Superior temporal gyrus (tissue), 1 donor: Measurements from ENCODE around the gene KY.

Source experiments
- DNase-seq: peaks from one replicate; pipeline ENCODE4 v3.0.0-alpha.2; 2016; ENCODE audit errors: extremely low spot score

The KY gene

DNA sequence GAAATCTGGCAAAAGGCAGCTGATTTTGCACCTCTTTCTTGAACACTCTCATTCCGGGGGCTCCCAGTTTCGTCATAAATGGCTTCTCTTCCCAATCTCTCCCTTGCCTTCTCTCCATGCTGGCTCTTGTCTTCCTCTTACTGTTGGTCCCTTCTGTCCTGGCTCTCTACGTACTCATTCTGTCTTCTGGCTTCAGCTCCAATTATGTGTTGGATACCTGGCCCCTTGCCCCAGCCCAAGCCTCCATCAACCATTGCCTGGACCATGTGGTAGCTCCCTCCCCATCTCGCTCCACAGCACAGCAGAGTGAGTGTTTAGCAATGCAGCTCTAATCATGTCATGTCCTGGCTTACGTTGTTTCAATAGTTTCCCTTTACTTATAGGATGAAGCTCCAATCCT, 21.7 kb upstream of the KY start:
- no peak for DNase-seq

DNA sequence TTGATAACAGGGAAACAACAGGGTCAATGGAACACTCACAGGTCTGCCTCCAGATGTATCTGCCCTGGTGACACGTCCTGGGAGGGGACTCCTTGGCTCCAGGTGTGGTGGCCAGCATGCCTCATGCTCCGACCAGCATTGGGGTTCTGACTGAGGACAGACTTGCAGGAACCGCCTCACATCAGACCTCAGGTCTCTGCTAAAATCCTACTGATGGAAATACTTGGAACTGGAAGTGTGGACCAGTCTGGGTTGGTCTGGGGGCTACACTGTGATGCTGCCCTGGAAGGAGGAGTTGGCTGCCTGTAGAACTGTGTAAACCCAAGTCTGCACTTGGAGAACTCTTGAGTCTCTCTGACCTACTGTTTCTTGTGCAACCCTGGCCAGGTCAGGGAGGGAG, 17.1 kb upstream of the KY start:
- DNase-seq, result no peak

DNA sequence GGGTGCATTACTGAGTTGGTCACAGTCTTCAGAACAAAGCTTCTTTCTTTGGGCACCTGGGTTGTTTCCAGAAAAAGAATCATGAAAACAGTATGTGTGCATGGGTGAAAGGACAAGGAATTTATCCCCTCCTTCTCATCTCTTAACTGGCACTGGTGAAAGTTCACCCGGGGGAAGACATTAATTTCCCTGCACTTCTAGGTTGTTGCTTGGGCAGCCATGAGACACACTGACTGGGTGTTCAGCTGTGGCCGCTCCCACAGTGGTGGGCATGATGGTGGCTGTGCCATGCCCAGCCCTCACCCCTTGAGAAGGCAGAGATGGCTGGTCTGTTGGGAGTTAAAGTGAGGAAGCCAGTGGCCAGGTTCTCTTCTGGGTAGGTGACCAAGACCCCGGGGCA, 16.6 kb upstream of the KY start:
- DNase-seq, result no peak

DNA sequence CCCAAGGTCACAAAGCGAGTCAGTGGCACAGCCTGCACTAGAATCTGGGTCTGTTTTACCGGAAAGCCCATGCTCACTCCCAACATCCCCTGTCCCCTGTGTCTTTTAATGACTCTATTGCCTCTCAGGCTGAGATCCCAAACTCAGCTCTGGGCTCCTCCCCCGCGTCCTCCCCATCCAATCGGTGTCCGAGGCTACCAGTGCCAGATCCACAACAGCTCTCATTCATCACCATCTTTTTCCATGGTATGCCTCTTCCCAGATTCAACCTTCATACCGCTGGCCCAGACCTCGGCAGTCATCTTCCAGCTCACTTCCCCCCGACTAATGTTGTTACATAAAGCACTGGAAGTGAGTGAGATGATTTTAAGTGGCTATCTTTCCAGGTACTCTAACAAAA, 16.1 kb upstream of the KY start:
- no peak for DNase-seq

DNA sequence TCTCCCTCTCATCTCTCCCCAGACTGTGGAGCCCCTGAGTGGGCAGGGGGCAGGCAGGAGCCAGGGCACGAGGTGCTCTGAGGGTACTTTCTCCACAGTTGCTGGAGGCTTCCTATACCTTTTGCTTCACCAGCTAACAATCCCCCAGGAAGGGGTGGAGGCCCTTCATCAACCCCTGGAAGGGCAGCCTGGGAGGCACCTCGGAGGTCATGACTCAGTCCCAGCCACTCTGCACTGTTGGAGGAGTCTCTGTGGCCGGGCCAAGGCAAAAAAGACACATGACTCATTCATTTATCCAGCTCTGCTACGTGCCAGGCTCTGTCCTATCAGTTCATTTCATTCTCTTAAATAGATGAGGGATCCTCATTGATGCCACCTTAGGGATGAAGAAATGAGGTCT, 15.6 kb upstream of the KY start:
- no peak for DNase-seq

DNA sequence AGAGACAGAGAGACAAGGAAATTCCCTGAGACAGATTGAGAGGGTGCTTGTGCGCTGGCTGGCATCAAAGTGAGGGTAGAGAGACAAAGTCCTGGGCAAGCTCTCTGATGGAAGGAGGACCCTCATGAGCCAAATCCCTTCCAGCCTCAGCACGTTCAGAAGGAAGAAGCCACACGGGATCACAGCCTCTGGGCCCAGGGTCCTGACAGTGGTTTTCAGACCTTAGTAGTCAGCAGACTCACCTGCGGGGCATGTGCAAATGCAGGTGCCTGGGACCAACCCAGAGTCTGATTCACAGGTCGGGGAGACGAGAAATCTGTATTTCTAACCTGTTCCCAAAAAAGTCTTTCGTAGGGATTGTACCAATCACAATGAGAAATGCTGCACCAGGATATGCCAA, 15.2 kb upstream of the KY start:
- DNase-seq, result no peak

DNA sequence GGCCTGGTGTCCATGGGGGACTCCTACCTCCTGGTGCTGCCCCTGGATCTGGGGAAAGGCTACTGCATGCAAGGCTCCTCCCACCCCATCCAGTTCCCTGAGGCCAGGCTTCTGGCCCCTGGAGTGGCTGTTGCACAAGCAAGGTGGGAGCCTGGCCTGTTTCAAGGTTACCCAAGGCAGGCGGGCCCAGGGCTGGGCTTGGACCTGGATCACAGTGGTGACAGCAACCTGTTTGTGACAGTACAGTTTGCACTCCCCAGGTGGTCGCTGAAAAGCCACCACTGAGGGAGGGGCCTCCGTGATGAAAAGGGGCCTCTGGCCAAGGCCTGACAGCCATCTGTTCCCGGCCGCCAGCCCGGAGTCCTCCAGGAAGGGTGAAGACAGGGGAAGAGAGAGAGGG, 14.4 kb upstream of the KY start:
- no peak for DNase-seq

DNA sequence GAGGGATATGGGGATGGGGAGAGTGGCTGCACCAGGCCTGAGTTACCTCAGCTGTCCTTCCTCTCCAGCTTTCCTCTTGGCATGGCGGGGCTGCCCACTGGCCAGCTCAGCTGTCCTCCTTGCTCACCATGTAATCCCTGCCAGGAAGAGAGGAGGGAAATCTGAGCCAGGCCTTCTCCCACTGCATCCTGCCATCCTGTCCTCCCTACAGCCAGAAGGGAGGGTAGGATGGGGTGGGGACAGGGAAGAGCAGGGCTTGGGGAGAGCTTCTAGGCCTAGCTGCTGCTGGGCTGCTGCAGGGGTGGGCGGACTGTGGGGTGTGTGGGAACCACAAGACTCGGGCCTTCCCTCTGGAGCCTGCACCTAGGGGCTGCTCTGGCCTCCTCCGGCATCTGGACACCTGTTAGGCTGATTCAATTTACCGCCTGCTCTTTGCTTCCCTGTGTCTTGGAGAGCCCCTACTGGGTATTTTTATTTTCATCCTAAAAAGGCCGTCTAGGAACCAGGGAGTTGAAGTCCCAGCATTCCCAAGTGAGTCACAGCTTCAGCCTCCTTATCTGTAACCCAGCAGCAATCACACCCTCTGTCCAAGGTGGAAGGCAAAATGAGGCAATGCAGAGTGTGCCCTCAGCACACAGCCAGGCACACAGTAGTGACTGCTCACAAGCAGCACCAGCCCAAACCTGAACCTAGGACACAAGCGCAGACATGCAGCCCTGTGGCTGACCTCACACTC, 13.1 kb upstream of the KY start:
- no peak for DNase-seq

DNA sequence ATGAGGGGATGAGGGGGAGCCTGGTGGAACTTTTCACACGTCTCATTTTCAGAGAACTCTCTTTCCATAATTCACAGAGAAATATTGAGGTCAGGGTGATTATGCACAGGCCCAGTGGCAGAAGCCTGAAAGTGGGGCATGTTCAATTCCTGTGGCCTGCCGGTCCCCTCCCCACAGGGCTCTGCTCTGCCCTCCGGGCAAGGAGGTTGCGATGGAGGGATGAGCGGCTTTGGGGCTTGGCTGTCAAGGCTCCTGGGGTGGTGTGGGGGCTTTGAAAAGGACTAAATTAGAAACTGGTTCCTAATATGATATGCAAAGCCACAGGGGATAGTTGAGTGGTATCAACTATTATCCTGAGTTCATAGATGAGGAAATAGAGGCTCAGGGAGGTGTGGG, 9.2 kb upstream of the KY start:
- DNase-seq, result no peak

DNA sequence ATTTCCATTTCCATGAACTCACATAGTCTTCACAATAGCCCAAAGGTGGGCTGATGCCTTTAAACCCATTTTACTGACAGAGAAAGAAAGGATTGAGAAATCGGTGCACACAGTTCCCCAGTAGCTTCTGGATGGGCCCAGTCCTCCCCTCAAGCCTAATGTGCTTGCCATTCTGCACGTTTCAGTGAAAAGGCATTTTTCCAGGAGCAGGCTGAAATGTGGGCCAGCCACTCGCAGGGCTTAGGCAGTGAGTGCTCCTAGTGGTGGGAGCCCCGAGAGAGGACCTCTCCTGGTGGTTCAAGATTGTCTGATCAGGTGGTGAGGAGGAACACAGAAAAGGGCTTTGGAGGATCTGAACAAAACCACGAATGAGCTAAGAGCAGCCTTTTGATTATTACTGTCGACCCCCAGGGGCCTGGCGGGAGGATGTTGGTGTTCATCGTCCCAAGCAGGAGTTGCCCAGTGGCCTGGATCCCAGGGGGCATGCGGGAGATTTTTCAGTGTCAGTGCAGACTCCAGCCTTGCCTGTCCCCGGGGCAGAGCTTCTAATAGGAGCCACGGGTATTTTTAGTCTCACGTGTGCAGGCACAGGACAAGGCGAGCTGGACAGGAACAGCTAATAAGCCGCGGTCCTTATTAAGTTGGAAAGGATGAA, 8.7 kb upstream of the KY start:
- DNase-seq, result no peak

DNA sequence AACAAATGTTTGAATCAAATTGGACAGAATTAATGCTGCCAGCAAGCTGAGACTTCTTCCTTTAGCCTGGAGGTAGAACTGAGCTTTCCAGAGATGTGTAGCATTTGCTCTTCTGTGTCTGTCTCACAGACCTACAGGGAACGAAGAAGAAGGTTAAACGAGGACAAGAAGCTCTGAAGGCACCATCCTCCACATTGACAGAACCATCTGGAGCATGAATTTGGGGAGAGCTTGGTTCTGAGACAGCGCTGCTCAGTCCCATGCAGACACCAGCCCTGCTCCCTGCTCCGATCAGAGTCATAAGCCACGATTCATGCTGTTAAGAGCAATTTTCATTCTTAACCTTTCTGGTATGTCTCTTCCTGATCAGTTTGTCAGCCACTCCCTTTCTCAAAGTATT, 7.7 kb upstream of the KY start:
- DNase-seq, result peak; percentile 38

DNA sequence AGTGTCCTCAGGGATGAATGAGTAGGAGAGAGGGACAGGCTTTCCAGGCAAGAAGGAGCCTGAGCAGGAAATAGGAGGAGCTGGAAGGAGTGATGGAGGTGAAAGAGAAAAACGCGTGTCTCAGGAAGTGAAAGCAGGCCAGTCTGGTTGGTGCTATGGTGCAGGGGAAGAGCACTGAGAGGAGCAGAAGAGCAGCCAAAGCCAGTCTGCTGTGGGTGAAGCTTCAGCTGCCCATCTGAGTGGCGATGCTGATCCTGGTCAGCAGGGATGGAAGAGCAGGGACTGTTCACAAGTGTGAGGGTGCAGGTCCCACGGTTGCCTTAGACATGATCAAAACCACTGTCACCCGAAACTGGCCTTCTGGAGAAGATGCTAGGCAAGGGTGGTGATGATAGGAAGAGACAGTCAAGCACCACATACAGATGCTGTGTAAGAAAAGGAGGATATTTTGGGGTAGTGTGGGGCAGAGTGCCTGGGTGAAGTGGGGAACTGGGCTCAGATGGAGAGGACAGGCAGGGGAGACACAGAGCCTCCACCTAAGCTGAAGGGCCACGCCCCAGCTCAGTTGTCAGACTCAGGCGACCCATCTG, 5.5 kb upstream of the KY start:
- no peak for DNase-seq

DNA sequence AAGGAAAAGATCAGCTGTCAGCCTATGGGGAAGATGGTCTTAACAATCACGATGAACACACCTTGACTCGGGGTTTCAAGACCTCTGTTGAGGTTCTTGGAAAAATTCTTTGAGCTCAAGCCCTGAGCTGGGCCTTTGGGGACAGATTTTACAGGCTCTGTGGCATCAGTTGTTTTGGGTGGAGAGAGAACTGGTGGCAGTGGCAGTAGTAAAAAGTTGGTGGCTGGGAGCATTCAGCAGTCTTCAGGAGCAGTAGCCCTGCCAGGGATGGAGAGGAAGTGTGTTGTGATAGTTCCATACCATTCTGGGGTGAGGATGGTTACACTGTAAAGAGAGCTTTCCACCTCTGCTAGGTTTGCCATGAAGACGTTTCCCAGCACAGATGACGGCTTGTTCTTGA, 4.9 kb upstream of the KY start:
- DNase-seq, result no peak

DNA sequence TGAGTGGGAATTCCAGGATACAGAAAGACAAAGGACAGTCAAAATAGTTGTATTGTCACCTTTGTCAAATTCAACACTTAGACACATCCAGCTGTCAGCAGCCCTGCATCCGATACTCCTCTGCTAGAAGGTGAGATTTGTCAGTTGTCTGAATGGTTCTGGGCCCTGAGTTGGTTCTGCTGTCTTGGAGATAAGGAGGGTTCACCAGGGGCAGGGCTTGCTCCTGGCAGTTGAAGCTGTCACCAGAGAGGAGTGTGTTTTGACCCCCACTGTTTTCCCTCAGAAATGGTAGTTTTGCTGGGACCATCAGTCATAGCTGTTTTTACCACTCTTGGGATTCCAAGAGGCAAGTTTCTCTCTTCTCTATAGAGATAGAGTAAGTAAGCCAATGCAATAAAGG, 3.2 kb upstream of the KY start:
- DNase-seq, result no peak

DNA sequence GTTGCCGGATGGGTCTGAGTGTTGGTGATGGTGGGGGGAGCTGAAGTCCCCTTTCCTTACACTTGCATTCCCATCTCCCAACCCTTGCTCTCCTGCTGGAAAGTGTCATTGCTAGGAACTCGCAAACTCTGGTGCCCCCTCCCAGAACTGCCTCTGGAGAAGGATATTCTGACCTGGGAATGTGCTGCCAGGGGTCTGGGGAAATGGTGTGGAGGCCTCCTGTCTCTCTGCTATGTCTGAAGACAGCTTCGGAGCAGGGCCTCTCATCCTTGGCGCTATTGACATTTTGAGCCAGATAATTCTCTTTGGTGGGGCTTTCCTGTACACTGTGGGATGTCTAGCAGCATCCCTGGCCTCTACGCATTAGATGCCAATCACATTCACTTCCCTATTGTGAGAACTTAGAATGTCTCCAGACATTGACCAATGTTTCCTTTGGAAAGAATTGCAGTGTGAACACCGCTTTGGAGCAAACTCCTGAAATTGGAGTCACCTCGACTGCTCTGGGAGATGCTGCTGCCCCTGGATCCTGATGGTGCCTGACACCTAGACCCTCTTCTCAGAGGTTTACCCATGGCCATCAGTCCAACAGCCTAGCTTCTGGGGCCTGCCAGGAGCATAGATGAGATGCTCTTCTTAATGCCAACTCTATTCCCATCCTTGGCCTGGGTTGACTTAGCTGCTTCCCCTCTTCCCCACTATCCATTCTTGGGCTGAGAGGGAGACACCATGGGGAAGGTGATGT, 2.2 kb upstream of the KY start:
- no peak for DNase-seq

DNA sequence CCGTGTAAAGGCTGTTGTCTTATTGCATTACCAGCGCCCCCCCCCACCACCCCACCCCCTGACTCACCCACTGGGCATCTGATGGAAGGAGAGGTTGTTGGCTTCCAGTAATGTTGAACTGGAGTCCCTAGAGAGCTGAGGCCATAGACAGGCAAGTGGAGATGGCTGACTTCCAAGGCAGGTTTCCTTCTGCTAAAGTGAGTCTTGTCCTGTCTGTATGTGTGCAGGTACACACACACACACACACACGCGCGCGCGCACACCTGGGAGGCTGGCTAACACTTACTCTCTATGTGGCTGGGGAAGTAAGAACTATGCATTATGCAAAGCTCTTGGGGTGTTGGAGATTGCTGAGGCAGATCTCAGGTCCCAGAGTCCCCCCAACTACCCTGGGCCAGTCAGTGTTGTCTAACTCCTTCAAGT, 1.6 kb upstream of the KY start:
- no peak for DNase-seq

DNA sequence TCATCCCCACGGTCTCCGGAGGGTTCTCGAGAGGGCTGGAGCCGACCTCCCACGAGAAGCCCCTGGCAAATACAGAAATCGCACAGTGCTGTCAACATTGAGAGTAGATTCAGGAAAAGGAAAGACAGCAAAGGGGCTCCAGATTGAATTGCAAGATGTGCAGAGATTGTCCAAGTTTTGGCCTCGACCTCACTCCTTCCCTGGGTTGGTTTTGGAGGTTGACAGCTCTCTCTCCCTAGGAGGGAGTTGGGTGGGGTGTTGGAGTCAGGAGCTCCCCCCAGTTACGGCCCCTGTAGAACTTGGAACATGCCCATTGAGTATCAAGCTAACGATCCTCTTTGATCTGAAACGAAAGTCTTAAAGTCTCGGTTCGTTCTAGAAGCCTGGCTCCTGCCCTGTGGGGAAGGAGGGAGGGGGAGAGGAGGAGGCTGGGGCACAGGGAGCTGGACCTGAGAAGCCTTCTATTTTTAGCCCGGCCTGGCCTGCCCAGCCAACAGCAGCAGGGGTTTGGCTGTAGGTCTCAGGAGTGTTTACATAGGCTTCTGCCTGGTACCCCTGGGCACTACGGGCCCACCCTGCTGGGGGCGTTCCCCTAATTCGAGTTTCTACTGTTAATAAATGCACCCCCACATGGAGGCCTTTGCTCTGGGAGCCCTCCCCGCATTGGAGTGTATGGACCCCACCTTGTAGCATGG, 672 bp upstream of the KY start:
- peak; percentile 20 for DNase-seq

DNA sequence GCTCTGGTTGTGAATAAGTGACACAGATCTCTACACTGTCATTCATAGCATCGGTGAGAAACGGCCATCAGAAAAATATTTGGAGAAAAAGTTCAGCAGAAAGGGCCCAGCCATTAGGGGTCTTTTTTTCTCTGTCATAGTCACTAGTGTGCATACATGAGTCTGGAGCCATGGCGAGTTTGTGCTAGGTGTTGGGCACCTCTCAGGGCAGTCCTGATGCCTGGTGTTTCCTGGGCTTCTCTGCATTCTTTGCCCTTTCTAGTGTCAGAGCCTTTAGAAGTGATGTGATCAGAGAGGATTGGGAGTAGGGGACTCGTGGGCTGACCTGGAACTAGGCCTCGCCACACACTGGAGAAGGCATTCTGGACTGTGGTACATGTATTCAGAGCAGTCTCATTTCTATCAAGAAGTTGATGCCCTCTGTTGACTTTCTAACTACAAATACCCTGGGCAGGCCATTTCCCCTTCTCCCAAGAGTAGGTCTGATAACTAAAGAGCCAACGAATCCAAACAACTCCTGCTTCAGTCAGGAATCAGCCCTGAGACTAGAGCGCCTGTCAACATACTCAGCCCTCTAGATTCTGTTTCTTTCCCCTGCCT, 1.6 kb downstream of the KY start:
- no peak for DNase-seq

DNA sequence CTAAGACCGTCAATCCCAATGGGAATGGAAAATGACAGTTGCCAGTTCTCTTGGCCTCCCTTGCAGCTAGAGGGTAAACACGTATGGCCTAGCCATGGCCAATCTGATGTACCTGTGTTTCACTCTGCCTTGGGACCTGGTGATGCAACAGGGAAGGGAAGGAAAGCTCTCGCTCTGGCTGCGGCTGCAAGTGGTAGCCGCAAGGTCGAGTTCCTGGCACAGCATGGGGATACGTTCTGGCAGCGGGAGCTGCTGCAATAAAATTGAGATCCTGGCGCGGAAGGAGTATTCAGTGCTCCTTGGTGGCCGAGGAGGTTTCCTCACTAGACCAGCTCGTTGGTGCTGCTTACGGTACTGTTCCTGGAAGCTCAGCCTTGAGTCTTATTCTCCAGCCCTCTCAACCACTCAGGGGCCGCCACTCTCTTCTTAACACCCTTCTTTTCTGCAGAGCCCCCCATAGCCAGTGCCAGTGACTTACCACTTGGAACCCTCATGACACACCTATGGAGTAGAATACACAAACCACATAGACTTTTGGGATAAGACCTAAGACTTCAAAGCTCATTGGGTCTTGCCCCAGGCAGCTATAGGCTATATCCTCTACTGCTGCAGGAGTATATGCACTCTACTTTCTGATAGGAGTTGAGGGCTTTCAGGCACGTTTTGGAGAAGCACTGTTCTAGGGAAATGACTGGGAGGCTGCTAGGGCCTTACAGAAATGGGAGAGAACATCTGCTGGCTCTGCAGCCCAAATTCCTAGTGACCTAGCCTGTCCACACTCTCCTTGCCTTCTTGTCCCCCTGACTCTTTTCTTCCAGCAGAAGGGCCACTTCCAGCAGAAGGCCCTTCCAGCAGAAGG, 2.7 kb downstream of the KY start:
- no peak for DNase-seq

DNA sequence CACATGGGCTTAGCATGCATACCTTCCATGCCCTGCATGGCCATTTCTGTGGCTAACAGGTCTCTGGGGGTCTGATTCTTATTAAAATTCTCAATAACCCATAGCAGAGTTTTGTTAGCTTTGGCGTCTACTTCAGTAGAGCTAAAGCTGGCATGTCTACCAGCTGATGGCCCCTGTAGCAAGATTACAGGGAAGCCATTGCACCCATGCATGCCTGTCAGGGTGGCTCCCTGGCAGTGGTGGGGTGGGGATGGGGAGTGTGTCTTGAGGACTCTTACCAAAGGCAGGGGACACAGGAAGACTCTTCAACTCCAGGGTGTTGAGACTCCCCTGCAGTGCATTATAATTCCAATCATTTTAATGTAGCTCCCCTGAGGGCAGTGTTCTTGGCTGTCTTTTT, 4.7 kb downstream of the KY start:
- no peak for DNase-seq

DNA sequence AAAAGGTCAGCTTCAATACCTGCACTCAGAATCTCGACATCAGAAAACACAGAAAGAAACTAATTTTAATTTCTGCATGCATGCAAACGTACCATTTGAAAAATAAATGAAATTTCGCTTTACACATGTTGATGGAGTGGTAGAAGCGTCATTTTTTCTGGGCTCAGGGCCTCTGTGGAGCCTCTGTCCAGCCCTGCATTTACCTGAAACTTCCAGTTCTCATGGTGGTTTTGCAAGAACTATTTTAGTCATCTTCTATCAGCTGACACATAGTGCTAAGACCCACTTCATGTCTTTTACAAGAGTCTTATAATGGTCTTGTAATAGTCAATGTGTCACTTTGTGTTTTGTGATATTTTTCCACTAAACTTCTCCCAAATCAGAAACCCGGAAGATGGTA, 5.3 kb downstream of the KY start:
- no peak for DNase-seq
